OCI-LY7 (cell line): Measurements from ENCODE around the gene SCFD2. TPM values are rescaled to one million over a fixed set of nuclear protein-coding genes. Genes with fewer than 3 reads are reported as not detected.

Experiments
- BruUV-seq: library from RNA; stranded (reverse); fragments of 400-500 nt; replicated peaks from 2 replicates; lab custom pipeline; 2021; lab: Mats Ljungman, UMichigan
- CTCF ChIA-PET: fragments of 300-600 bp; sonication (Branson Sonifier 250); formaldehyde crosslinking; loops from one replicate; lab custom pipeline; 2022; ENCODE audit warnings: antibody characterized with exemption; ENCODE audit not compliant: unreplicated experiment; lab: Charles Lee
- POLR2A ChIA-PET: fragments of 300-600 bp; sonication (Branson Sonifier 250); formaldehyde crosslinking; loops from one replicate; lab custom pipeline; 2022; ENCODE audit warnings: antibody characterized with exemption; lab: Charles Lee
- DNase-seq: peaks from one replicate; pipeline ENCODE4 v3.0.0-alpha.2; 2015; ENCODE audit warnings: low spot score
- H2AFZ ChIP-seq: fragments of 200-600 bp; sonication (generic), shearing (Covaris generic); 2 replicates; pipeline ENCODE4 v1.6.1; 2014; ENCODE audit warnings: mild to moderate bottlenecking, antibody characterized with exemption, low read length, moderate library complexity
- H3K27ac ChIP-seq: fragments of 200-600 bp; sonication (generic); 2 replicates; pipeline ENCODE4 v1.5.1; 2014; ENCODE audit warnings: mixed run types, low read depth, mild to moderate bottlenecking, moderate library complexity, low read length, inconsistent platforms; ENCODE audit not compliant: poor library complexity, severe bottlenecking
- H3K36me3 ChIP-seq: fragments of 200-600 bp; sonication (generic); 2 replicates; pipeline ENCODE4 v1.6.1; 2014; ENCODE audit warnings: mild to moderate bottlenecking, antibody characterized with exemption, low read length, moderate library complexity, mixed read lengths; ENCODE audit not compliant: insufficient read depth
- H3K4me1 ChIP-seq: fragments of 200-600 bp; sonication (generic); 2 replicates; pipeline ENCODE4 v1.5.1; 2014; ENCODE audit warnings: mild to moderate bottlenecking, low read length; ENCODE audit not compliant: insufficient read depth, poor library complexity, severe bottlenecking
- H3K4me2 ChIP-seq: fragments of 200-600 bp; sonication (generic); 2 replicates; pipeline ENCODE4 v1.6.1; 2014; ENCODE audit warnings: mild to moderate bottlenecking, low read length
- H3K4me3 ChIP-seq: fragments of 200-600 bp; sonication (generic); 2 replicates; pipeline ENCODE4 v1.5.1; 2014; ENCODE audit warnings: mild to moderate bottlenecking, low read depth, low read length; ENCODE audit not compliant: poor library complexity, severe bottlenecking
- H3K79me2 ChIP-seq: fragments of 200-600 bp; sonication (generic); 2 replicates; pipeline ENCODE4 v1.6.1; 2016; ENCODE audit warnings: low read depth, mild to moderate bottlenecking, low read length, moderate library complexity, mixed read lengths; ENCODE audit not compliant: insufficient read depth
- H3K9me2 ChIP-seq: fragments of 200-600 bp; sonication (generic); 2 replicates; pipeline ENCODE4 v1.6.1; 2016; ENCODE audit warnings: mild to moderate bottlenecking, low read length, mixed read lengths; ENCODE audit not compliant: insufficient read depth
- H3K9me3 ChIP-seq: fragments of 200-600 bp; sonication (generic); 2 replicates; pipeline ENCODE4 v1.6.1; 2014; ENCODE audit warnings: mild to moderate bottlenecking, mixed run types, low read length, mixed read lengths
- H4K20me1 ChIP-seq: fragments of 200-600 bp; sonication (generic); 2 replicates; pipeline ENCODE4 v1.6.1; 2014; ENCODE audit warnings: mild to moderate bottlenecking, antibody characterized with exemption, low read length, moderate library complexity, mixed read lengths; ENCODE audit not compliant: insufficient read depth
- EZH2phosphoT487 ChIP-seq: fragments of 200-600 bp; sonication (generic); IDR thresholded peaks from 2 replicates; pipeline ENCODE4 v1.6.1; 2018; ENCODE audit warnings: low read depth, borderline replicate concordance, mild to moderate bottlenecking, mixed run types, antibody characterized with exemption, low read length, moderate library complexity, mixed read lengths
- intact Hi-C: fragments of 100-400 bp; cut with micrococcal nuclease; formaldehyde crosslinking; loops from one replicate; pipeline ENCODE4 v1.10.0; 2022; ENCODE audit not compliant: unreplicated experiment
- total RNA-seq, 2 experiments: library from RNA; depleted of rRNA in 1 of 2; stranded (reverse); fragments of >200 nt in 1 of 2; shearing (Covaris generic) in 1 of 2; gene quantifications; 2 replicates each; pipeline ENCODE4 v1.2.3, GENCODE V29; 2014 to 2022
- TF ChIP-seq, protein P1 (sequence below): fragments of 200-600 bp; sonication (generic); conservative IDR thresholded peaks from 2 replicates; pipeline ENCODE4 v1.5.1; 2014; ENCODE audit warnings: mild to moderate bottlenecking, antibody characterized with exemption, low read length, moderate library complexity, mixed read lengths

SCFD2 gene
- total RNA-seq, 2 experiments from 2014 or later, result 27.2 to 52.0 TPM

DNA sequence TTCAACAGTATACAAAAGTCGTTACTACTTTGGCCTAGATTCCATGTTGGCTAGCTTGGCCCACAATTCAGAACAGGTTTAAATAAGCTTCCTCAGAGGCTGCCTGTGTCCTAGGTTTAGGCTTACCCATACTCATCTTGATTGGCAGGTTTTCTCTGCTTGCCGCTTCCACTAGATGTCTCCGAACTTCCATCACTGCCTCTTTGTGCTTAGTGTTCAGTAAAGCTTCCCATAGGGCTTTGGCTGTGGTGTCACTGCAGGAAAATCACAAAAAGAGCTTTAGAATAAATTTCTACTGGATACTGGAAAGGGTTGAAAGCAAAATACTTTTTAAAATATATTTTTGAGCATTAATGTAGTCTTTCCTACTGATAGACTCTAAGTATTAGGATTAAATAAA is 52.4 kb downstream of the SCFD2 start:
- no TSS peak for BruUV-seq
- peaks cover 10% of the 10 kb centered on the region for H3K36me3 ChIP-seq
- no peak overlapping the region for H3K27ac ChIP-seq
- no peaks in the 10 kb centered on the region for H4K20me1 ChIP-seq
- no peaks in the 10 kb centered on the region for H3K79me2 ChIP-seq
- no peaks in the 10 kb centered on the region for H3K9me3 ChIP-seq
- H3K4me1 ChIP-seq, result no peaks in the 10 kb centered on the region
- TF ChIP-seq EZH2phosphoT487, result no peak
- TF ChIP-seq, protein P1, sequence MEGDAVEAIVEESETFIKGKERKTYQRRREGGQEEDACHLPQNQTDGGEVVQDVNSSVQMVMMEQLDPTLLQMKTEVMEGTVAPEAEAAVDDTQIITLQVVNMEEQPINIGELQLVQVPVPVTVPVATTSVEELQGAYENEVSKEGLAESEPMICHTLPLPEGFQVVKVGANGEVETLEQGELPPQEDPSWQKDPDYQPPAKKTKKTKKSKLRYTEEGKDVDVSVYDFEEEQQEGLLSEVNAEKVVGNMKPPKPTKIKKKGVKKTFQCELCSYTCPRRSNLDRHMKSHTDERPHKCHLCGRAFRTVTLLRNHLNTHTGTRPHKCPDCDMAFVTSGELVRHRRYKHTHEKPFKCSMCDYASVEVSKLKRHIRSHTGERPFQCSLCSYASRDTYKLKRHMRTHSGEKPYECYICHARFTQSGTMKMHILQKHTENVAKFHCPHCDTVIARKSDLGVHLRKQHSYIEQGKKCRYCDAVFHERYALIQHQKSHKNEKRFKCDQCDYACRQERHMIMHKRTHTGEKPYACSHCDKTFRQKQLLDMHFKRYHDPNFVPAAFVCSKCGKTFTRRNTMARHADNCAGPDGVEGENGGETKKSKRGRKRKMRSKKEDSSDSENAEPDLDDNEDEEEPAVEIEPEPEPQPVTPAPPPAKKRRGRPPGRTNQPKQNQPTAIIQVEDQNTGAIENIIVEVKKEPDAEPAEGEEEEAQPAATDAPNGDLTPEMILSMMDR, result peak; percentile 49
- H3K9me2 ChIP-seq, result no peaks in the 10 kb centered on the region
- CTCF ChIA-PET, result no interaction called here
- H3K4me3 ChIP-seq, result no peak overlapping the region
- intact Hi-C loops, result no loop called here
- no peak overlapping the region for H2AFZ ChIP-seq
- no peak overlapping the region for H3K4me2 ChIP-seq
- DNase-seq, result peak; percentile 21
- POLR2A ChIA-PET, result interaction anchor here (0.6 to 1.0 kb wide), 2 partner anchors 11 to 42 kb away, joined by 3 read pairs; no protein-coding TSS in a partner anchor

GRCh38 chr4:53309321-53310040 is 56.4 kb downstream of the SCFD2 start:
- H2AFZ ChIP-seq, result no peak overlapping the region
- H3K9me2 ChIP-seq, result no peaks in the 10 kb centered on the region
- H3K4me3 ChIP-seq, result no peak overlapping the region
- intact Hi-C loops, result no loop called here
- H4K20me1 ChIP-seq, result no peaks in the 10 kb centered on the region
- no peaks in the 10 kb centered on the region for H3K4me1 ChIP-seq
- no TSS peak for BruUV-seq
- no peaks in the 10 kb centered on the region for H3K79me2 ChIP-seq
- no peaks in the 10 kb centered on the region for H3K9me3 ChIP-seq
- no peak overlapping the region for H3K27ac ChIP-seq
- CTCF ChIA-PET, result no interaction called here
- TF ChIP-seq, protein P1, result no peak
- TF ChIP-seq EZH2phosphoT487, result no peak
- peaks cover 34% of the 10 kb centered on the region for H3K36me3 ChIP-seq
- no peak for DNase-seq
- POLR2A ChIA-PET, result no interaction called here
- H3K4me2 ChIP-seq, result no peak overlapping the region
